Breast epithelium (tissue), 3 donors: Measurements from ENCODE around the gene HIP1.
"Not testable (repeated sequence)": the region's sequence is repeated elsewhere in the genome, so short reads cannot be mapped to it uniquely, and the experiment has no call there.

Experiments
- CTCF ChIP-seq, 3 donors: fragments of 450-650 bp; IDR thresholded peaks; one replicate each; pipeline ENCODE4 v1.5.1; 2016 to 2017; ENCODE audit warnings: antibody characterized with exemption in 3 of 3, mild to moderate bottlenecking in 3 of 3, moderate library complexity in 3 of 3
- POLR2A ChIP-seq: fragments of 450-650 bp; IDR thresholded peaks from one replicate; pipeline ENCODE4 v1.6.1; 2016; ENCODE audit warnings: antibody characterized with exemption, mild to moderate bottlenecking, moderate library complexity
- POLR2AphosphoS5 ChIP-seq, 3 donors: sonication (generic); formaldehyde crosslinking; IDR thresholded peaks; one replicate each; pipeline ENCODE4 v1.6.1; 2017; ENCODE audit warnings: antibody characterized with exemption in 3 of 3

- TF ChIP-seq POLR2AphosphoS5 (IDR thresholded peaks at IDR 0.05); CTCF (IDR thresholded peaks at IDR 0.05); POLR2A: not testable (repeated sequence)
Observed at GRCh38 chr7:75509033-75509432, 229.7 kb downstream of the HIP1 start.
